GM18505 (cell line): ENCODE measurements around the gene EIF2B5.
"Not testable (repeated sequence)": the region's sequence is repeated elsewhere in the genome, so short reads cannot be mapped to it uniquely, and the experiment has no call there.

Source experiments
- ATAC-seq: cut with Tn5 transposase; IDR thresholded peaks from one replicate; pipeline ENCODE4 v1.9.1; 2021; ENCODE audit not compliant: unreplicated experiment
- POLR2A ChIP-seq: IDR thresholded peaks from 4 replicates; pipeline ENCODE4 v1.6.1; 2011; ENCODE audit warnings: borderline replicate concordance; ENCODE audit not compliant: insufficient read depth, insufficient read length; ENCODE audit errors: extremely low read depth

Gene EIF2B5

GRCh38 chr3:184135149-184135910 lies at the start of gene EIF2B5:
TSS of gene EIF2B5 (plus strand) at chr3:184135358. CDS start at chr3:184135386, 28 bp downstream.
- peak; percentile 89 for TF ChIP-seq POLR2A
- ATAC-seq: peak; percentile 87

- ATAC-seq: no peak
- TF ChIP-seq POLR2A: no peak
Measured at GRCh38 chr3:184085389-184085852, 49.7 kb upstream of the EIF2B5 start.

- no peak for TF ChIP-seq POLR2A
- ATAC-seq: no peak
Measured at GRCh38 chr3:184092199-184092598, 43.0 kb upstream of the EIF2B5 start.

GRCh38 chr3:184096811-184097383 lies 38.3 kb upstream of the EIF2B5 start, which contains the start of gene HTR3E:
TSS of gene HTR3E (plus strand) at chr3:184097064. CDS start at chr3:184097530, 466 bp downstream.
- TF ChIP-seq POLR2A: no peak
- ATAC-seq: no peak

- ATAC-seq: no peak
- TF ChIP-seq POLR2A: no peak
Measured at GRCh38 chr3:184097556-184097955, 37.6 kb upstream of the EIF2B5 start.

GRCh38 chr3:184099806-184100686 lies 35.1 kb upstream of the EIF2B5 start:
- TF ChIP-seq POLR2A: no peak
- no peak for ATAC-seq

- no peak for TF ChIP-seq POLR2A
- ATAC-seq: no peak
Measured at GRCh38 chr3:184110316-184110725, 24.8 kb upstream of the EIF2B5 start.

GRCh38 chr3:184116017-184116416 lies 19.1 kb upstream of the EIF2B5 start:
- TF ChIP-seq POLR2A: no peak
- ATAC-seq: no peak

- no peak for ATAC-seq
- no peak for TF ChIP-seq POLR2A
Measured at GRCh38 chr3:184117636-184118035, 17.5 kb upstream of the EIF2B5 start.

GRCh38 chr3:184121031-184121430 lies 14.1 kb upstream of the EIF2B5 start:
- not testable (repeated sequence) for ATAC-seq

GRCh38 chr3:184126006-184126405 lies 9.2 kb upstream of the EIF2B5 start:
- TF ChIP-seq POLR2A: no peak
- no peak for ATAC-seq

- TF ChIP-seq POLR2A: no peak
- no peak for ATAC-seq
Measured at GRCh38 chr3:184129012-184129411, 6.1 kb upstream of the EIF2B5 start.

GRCh38 chr3:184132945-184133344 lies 2.2 kb upstream of the EIF2B5 start:
- no peak for ATAC-seq
- no peak for TF ChIP-seq POLR2A
